Retina (tissue), 1 donor: Measurements from ENCODE around the gene RPN1.

Experiments
- DNase-seq: peaks from one replicate; pipeline ENCODE4 v3.0.0-alpha.2; 2016

RPN1 gene

DNA sequence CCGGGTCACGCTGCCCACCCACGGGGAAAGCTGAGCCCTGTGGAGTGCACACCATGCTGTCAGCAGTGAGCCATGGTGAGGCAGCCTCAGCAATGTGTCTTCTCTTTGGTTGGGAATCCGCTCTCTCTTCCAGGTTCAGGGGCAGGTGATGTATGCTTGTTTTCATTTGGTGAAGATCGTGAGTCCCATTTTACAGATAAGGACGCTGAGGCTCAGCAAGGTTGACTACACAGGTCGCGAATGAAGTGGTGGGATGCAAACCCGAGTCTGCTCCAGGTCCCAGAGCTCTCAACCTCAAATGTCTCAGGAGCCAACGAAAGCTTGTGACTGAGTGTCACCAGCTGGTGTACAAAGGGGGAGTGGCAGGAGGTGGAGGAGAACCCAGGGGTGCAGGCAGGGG is 74.3 kb downstream of the RPN1 start:
- no peak for DNase-seq

DNA sequence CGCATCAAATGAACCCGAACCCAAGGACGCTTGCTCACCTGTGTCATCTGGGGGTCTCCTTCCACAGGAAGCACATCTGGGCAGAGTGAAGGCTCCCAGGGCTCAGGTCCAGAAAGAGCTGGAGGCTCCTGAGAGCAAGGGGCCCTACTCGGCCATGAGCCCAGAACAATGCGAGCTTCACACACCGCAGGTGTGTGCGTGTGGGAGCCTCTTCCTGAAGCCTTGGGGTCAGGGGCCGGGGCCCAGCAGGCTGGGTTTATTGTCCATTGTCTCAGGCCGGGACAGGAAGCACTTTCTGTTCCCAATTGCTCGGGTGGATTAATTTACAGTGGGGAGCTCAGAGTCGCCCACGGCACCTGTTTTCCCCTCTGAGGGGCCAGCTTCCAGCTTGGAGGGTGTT is 74.8 kb downstream of the RPN1 start:
- no peak for DNase-seq

DNA sequence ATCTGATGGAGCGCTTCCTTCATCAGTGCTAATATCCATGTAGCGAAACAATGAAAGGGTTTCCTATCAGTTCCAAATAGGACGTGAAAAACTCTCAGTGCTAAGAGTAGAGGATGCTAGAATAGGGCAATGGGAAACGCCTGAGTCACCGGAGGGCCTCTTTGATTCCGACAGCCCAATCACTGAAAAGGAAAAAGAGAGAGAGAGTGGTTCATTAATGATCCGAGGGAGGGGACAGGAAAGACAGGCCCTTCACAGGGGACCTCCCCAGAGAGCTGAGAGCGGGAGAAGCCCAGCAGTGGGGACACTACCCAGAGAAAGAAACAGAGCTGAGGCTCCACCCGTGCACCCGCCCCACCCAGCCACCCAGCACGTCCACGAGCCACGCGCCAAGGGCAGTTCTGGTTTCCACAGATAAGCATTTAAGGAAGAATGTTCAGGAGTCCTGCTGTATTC is 76.9 kb downstream of the RPN1 start:
- no peak for DNase-seq

DNA sequence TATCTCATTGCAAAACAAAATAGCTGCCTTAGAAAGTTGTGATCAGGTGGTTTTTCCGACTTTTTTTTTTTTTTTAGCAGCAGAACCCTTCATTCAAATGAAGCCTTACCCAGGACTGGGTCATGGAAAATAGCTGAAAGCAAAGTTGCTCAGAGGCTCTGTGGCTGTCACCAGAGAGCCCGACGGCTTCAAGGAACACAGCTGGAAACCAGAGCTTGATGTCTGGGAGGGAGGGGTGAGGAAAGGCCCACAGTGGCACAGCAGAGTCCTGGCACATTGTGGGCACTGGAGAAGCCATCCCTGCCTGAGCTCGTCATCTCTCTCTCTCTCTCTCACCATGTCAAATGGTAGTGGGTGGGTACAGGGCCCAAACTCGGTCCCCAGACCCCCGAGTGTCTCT is 77.5 kb downstream of the RPN1 start:
- no peak for DNase-seq

DNA sequence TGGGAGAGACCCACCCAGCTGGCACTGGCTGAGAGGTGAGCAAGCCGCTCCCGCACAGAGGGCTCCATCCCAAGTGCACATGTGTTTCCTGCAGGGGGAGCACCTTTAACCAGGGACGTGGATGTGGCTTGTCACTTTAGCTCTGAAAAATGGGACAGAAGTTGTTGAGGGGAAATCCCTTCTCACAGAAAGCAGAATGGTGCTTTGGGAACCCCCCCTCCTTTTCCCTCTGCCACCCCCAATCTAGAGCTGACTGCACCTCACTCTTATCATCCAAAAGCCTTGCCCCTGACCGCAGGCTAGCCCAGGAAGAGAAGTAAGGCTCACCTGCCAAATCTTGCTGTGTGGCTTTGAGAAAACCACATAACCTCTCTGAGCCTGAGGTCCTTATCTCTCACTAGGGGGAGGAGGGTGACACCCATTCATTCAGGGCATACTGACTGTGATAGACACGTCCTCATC is 77.9 kb downstream of the RPN1 start:
- DNase-seq = no peak

DNA sequence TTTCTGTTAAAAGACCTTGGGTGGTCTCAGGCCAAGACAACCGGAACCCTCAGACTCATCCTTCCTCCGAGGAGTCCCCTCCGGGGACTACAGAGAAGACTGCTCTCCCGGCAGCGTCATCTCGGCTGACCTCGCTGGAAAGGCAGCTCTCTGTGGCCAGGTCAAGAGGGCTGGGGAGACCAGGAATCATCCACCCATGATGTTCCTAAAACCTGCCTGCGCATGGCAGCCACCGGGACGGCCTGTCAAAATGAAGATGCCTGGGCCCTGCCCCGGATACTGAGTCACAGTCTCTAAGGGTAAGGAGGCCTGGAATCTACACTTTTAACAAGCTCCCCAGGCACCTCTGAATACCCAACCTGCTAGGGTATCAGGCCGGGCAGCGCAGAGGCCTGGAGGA is 78.6 kb downstream of the RPN1 start:
- DNase-seq = no peak
